Body of pancreas (tissue), 4 donors: ENCODE measurements around the gene SEC14L1.

Experiments
- CTCF ChIP-seq, 7 experiments: fragments of 450-650 bp in 4 of 7; fragments of 200-600 bp in 3 of 7; sonication (generic) in 3 of 7; IDR thresholded peaks; one replicate each; pipeline ENCODE4 v1.5.1; 2016 to 2019; ENCODE audit warnings: antibody characterized with exemption in 7 of 7
- POLR2A ChIP-seq, 3 donors: fragments of 450-650 bp; IDR thresholded peaks; one replicate each; pipeline ENCODE4 v1.6.1; 2016; ENCODE audit warnings: antibody characterized with exemption in 3 of 3, mild to moderate bottlenecking in 2 of 3

GRCh38 chr17:77212081-77212832 lies 71.5 kb downstream of the SEC14L1 start:
- no peak for TF ChIP-seq CTCF (IDR thresholded peaks at IDR 0.05)
- no peak for TF ChIP-seq POLR2A (IDR thresholded peaks at IDR 0.05)
